Measurements from ENCODE around the gene CNNM1. TPM values are rescaled to one million over a fixed set of nuclear protein-coding genes. Genes with fewer than 3 reads are reported as not detected.

CNNM1 gene
- total RNA-seq (ENCODE audit: low replicate concordance) = 0.09 and 0.41 TPM in 2 replicates

- no peak for DNase-seq (ENCODE audit: low read depth)
- H3K4me3 ChIP-seq (ENCODE audit: low read depth, low read length) = peak within 1 kb of the TSS; percentile 33
- TF ChIP-seq, protein P1, sequence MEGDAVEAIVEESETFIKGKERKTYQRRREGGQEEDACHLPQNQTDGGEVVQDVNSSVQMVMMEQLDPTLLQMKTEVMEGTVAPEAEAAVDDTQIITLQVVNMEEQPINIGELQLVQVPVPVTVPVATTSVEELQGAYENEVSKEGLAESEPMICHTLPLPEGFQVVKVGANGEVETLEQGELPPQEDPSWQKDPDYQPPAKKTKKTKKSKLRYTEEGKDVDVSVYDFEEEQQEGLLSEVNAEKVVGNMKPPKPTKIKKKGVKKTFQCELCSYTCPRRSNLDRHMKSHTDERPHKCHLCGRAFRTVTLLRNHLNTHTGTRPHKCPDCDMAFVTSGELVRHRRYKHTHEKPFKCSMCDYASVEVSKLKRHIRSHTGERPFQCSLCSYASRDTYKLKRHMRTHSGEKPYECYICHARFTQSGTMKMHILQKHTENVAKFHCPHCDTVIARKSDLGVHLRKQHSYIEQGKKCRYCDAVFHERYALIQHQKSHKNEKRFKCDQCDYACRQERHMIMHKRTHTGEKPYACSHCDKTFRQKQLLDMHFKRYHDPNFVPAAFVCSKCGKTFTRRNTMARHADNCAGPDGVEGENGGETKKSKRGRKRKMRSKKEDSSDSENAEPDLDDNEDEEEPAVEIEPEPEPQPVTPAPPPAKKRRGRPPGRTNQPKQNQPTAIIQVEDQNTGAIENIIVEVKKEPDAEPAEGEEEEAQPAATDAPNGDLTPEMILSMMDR (IDR thresholded peaks at IDR 0.05; ENCODE audit: insufficient read depth, low read length) = no peak
Observed at GRCh38 chr10:99329304-99329553, at the start of gene CNNM1. Gene CNNM1, plus strand, starts transcription at chr10:99329356. Its CDS starts 32 bp downstream, at chr10:99329388.

DNA sequence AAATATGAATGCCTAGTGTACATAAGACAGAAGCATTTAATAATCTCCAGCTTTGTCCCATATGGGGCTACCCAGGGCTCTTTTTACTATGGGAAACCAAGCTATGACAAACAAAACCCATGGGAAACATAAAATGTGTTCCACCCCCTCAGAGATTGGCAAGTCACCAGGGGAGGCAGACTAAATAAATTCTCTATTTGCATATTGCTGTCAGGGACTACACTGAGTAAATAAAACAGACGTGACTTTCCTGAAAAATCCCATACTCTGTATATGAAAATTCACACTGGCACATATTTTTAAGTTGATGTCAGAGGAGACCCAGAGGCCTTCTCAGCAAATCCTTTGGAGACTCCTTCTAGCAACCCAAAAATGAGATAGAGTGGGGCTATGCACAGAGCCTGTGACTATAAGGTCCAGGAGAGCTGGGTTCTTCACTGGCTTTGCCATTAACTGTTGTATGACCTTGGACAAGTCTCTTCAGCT lies 49.5 kb upstream of the CNNM1 start:
- DNase-seq (ENCODE audit: low read depth) = no peak
- TF ChIP-seq, protein P1 (IDR thresholded peaks at IDR 0.05; ENCODE audit: insufficient read depth, low read length) = no peak
- no peak overlapping the region for H3K4me3 ChIP-seq (ENCODE audit: low read depth, low read length)

- no peak overlapping the region for H3K4me3 ChIP-seq (ENCODE audit: low read depth, low read length)
- TF ChIP-seq, protein P1 (IDR thresholded peaks at IDR 0.05; ENCODE audit: insufficient read depth, low read length) = no peak
- no peak for DNase-seq (ENCODE audit: low read depth)
Observed at GRCh38 chr10:99280472-99280871, 48.7 kb upstream of the CNNM1 start.

DNA sequence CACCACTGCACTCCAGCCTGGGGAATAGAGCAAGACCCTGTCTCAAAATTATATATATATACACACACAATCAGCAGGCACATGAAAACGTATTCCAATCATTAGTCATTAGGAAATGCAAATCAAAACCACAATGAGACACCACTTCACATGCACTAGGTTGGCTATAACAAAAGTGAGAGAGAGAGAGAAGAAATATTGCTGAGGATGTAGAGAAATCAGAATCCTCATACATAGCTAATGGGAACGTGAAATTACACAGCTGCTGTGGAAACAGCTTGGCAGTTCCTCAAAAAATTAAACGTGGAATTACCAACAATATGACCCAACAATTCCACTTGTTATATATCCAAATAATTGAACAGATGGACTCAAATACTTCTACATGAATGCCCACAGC lies 43.3 kb upstream of the CNNM1 start:
- DNase-seq (ENCODE audit: low read depth) = no peak
- H3K4me3 ChIP-seq (ENCODE audit: low read depth, low read length) = no peak overlapping the region
- TF ChIP-seq, protein P1 (IDR thresholded peaks at IDR 0.05; ENCODE audit: insufficient read depth, low read length) = no peak

- H3K4me3 ChIP-seq (ENCODE audit: low read depth, low read length) = no peak overlapping the region
- TF ChIP-seq, protein P1 (IDR thresholded peaks at IDR 0.05; ENCODE audit: insufficient read depth, low read length) = no peak
- no peak for DNase-seq (ENCODE audit: low read depth)
Observed at GRCh38 chr10:99290306-99290705, 38.9 kb upstream of the CNNM1 start.

DNA sequence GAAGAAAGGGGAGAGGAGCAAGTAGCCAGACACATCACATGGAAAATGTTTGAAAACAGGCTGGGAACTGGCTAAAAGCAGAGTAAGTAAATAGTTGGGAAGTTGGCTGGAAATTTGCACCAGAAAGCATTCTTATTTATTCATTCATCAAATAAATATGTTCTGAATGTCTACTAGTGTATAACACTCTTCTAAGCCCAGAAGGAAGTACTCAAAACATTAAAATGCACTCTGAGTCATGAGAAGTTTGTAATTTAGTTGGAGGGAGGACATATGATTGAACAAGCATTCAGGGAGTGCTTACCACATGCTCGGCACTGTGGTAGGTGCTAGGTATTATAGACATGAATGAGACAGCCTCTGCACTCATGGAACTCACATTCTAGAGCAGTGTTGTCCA lies 37.0 kb upstream of the CNNM1 start:
- H3K4me3 ChIP-seq (ENCODE audit: low read depth, low read length) = no peak overlapping the region
- DNase-seq (ENCODE audit: low read depth) = no peak
- TF ChIP-seq, protein P1 (IDR thresholded peaks at IDR 0.05; ENCODE audit: insufficient read depth, low read length) = no peak

GRCh38 chr10:99296605-99297004 lies 32.6 kb upstream of the CNNM1 start:
- TF ChIP-seq, protein P1 (IDR thresholded peaks at IDR 0.05; ENCODE audit: insufficient read depth, low read length) = no peak
- no peak for DNase-seq (ENCODE audit: low read depth)

More at GRCh38 chr10:99296605-99297004, 32.6 kb upstream of the CNNM1 start:
- H3K4me3 ChIP-seq (ENCODE audit: low read depth, low read length) = no peak overlapping the region

Measured in fibroblast of the aortic adventitia (primary cell).